RPMI7951 (cell line): ENCODE data around the gene RSRP1. TPM values are rescaled to one million over a fixed set of nuclear protein-coding genes. Genes with fewer than 3 reads are reported as not detected.
A peak's percentile ranks its signal among the peaks of the same experiment; 100 is the strongest.
"Not testable (repeated sequence)": the region's sequence is repeated elsewhere in the genome, so short reads cannot be mapped to it uniquely, and the experiment has no call there.

Experiments used
- DNase-seq: peaks from one replicate; pipeline ENCODE4 v3.0.0-alpha.2; 2012; ENCODE audit warnings: low read depth
- total RNA-seq: library from RNA; depleted of rRNA; stranded (reverse); fragments of >200 nt; shearing (Covaris generic); gene quantifications from 2 replicates; pipeline ENCODE4 v1.2.3, GENCODE V29; 2014

RSRP1 gene
- total RNA-seq, 1 experiment from 2014 or later: 57.9 TPM

DNA sequence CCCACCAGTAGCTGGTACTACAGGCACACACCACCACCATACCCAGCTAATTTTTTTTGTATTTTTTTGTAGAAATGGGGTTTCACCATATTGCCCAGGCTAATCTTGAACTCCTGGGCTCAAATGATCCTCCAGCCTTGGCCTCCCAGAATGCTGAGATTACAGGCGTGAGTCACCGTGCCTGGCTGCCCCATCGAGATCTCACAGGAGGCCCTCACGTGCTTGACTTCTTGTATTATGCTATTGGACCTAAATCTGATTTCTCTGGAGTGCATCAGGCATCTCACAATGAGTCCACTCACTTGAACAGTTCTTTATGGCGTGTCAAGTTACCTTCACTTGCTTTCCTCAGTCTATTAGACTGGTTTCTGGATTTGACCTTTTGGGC, 9.3 kb upstream of the RSRP1 start:
- DNase-seq: no peak

DNA sequence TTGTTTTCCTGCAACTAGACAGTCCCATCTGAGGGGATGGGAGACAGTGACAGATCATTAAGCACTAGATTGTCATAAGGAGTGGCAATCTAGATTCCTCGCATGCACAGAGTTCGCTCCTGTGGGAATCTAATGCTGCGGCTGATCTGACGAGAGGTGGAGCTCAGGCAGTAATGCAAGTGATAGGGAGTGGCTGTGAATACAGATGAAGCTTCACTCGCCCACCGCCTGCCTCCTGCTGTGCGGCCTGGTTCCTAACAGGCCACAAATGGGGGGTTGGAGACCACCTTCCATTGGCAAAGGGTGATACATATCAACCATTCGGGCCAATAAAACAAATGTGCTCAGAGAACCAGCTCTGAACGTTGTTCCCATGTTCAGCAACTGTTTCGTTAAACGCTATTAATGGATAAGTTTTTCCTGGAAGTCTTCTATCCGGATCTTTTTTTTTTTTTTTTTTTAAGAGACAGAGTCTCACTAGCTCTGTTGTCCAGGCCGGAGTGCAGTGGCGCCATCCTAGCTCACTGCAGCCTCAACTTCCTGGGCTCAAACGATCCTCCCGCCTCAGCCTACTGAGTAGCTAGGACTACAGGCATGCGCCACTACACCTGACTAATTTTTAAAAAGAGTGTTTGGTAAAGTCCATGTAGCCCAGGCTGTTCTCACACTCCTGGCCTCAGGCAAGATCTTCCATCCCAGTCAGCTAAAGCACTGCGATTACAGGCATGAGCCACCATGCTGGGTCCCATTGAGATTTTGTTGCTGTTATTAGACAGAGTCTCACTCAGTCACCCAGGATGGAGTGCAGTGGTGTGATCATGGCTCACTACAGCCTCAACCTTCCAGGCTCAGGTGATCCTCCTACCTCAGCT, 8.7 kb upstream of the RSRP1 start:
- no peak for DNase-seq

DNA sequence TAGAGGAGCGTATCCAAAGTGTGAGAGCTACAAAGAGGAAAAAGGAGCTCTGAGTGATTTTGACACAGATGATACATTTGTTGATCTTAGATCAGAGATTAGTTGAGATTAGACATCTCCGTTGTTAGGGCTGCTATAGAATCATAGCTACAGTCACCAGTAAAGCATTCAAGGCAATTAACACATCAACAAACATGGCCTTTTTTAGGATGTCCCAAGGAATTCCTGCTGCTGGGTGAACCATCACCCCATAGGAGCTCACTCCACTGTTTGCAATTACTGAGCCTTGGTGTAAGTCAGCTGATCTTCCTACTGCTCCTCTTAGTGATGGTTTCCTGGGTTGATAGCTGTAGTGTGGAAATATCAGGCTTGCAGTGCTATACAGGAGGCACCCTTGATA, 6.7 kb upstream of the RSRP1 start:
- DNase-seq: peak; percentile 65

GRCh38 chr1:25247829-25248754, 838 bp upstream of the RSRP1 start:
- no peak for DNase-seq

DNA sequence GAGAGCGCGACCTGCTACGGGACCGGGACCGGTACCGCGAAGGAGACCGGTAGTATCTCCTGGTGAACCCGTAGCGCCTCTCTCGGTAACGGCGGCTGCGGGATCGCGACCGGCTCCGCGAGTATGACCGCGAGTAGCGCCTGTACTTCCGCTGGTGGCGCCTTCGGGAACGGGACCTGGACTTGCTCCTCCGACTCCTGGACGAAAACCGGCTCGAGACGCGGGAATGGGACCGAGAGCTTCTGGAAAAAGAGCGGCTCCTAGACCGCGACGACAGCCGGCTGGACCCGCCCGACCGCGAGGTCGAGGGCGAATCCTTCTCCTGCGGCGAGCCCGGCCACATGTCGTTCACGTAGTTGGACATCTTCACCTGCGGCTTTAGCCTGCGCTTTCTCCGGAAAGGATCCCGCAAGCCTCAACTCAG, 642 bp downstream of the RSRP1 start:
- DNase-seq: peak; percentile 21

- peak; percentile 42 for DNase-seq
These were observed 1.2 kb downstream of the RSRP1 start for GRCh38 chr1:25245809-25246599.

- DNase-seq: no peak
These were observed 1.9 kb downstream of the RSRP1 start for GRCh38 chr1:25245393-25245792.

GRCh38 chr1:25243907-25244306, 3.3 kb downstream of the RSRP1 start:
- DNase-seq: no peak

DNA sequence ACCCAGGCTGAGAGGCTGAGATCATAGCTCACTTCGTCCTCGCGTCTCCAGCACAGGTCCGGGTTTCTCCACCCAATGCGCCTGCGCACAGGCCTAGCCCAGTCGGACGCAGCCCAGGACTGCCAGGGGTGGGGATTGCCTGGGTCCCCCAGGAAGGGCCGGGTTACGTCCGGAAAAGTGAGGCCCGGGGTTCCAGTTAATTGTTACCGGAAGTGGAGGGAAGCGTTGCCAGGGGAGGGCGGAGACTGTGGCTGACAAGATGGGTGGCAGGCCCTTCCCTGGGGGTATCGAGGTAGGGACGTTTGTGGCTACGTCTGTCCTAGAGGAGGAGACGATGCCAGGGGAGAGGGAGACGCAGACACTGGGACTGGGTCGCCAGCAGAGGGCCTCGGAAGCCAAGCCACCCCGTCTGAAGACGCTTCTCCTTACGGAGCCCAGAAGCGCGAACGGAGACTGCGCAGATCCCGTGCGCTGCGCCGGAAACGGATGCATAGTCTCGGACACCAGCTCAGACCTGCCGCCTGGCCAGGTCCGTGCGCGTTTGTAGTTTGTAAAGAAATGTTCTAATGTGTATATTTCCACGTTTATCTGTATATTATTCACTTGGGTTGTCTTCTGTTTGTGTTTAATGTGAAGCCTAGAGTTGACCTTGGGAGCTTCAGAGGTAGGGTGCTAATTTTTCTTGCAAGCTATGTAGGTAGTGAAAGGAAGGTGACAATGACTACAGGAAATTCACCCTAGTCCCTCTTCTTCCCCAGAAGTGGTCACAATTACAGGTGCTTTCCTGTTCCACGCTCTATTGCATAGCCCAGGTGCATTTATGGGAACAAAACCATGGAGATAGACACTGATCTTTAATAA, 7.3 kb downstream of the RSRP1 start:
- peak; percentile 91 for DNase-seq

DNA sequence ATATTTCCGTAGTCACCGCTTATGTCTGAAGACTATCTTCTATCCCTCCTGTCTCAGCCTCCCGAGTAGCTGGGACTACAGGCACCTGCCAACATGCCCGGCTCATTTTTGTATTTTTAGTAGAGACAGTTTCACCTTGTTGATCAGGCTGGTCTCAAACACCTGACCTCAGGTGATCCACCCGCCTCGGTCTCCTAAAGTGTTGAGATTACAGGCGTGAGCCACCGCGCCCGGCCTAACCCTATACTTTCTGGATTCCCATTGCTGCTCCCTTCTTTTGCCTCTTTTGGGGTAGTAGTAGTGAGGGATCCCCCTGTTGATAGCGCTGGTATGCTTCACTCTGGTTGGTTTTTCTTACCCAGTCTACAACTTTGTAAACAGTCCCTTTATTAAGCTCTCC, 9.2 kb downstream of the RSRP1 start:
- no peak for DNase-seq

GRCh38 chr1:25236261-25236660, 11.0 kb downstream of the RSRP1 start:
- not testable (repeated sequence) for DNase-seq

DNA sequence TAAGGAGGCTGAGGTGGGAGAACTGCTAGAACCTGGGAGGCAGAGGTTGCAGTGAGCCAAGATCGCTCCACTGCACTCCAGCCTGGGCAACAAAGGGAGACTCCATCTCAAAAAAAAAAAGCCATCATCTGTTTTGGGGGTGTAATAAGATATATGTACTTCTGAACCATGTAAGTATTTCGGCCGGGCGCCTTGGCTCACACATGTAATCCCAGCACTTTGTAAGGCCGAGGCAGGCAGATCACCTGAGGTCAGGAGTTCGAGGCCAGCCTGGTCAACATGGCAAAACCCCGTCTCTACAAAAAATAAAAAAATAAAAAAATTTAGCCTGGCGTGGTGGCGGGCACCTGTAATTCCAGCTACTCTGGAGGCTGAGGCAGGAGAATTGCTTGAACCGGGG, 11.8 kb downstream of the RSRP1 start:
- not testable (repeated sequence) for DNase-seq

DNA sequence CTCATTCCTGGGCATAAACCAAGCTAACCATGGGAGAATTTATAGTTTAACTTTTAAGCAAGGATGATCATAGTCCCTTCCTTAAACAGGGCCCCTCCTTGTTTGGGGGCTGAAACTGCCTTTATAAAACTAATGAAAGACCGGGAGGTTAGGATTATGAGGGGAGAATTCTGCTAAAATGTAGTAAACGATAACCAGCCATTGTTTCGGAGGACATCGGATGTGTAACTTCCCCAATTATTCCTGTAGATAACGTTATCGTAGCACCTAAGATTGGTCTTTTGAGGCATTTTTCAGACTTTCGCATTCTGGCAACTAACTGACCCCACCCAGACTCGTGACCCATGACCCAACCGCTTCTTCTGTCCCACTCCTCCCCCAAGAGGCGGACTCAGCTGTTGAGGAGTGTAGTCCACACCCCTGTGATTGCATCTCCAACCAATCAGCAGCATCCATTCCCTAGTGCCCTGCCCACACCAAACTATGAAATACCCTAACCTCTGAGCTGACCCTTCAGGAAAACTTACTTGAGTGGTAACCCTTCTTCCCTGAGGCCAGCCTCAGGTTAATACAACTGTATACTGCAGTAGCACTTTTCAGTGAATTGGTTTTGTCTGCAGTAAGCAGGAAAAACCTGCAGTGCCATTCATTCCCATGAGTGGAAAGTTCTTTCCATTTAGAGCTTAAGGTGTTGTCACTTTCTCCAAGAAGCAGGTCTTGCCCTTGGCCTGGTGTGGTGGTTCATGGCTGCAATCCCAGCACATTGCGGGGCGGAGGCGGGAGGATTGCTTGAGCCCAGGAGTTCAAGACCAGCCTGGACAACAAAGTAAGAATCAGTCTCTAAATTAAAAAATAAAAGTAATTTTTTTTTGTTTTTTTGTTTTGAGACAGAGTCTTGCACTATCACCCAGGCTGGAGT, 14.1 kb downstream of the RSRP1 start:
- DNase-seq: peak; percentile 86

GRCh38 chr1:25232027-25232865, 15.0 kb downstream of the RSRP1 start, which contains the start of gene SYF2:
Gene SYF2, minus strand, starts transcription at chr1:25232502. Its CDS starts 35 bp downstream, at chr1:25232467.
- DNase-seq: peak; percentile 92

DNA sequence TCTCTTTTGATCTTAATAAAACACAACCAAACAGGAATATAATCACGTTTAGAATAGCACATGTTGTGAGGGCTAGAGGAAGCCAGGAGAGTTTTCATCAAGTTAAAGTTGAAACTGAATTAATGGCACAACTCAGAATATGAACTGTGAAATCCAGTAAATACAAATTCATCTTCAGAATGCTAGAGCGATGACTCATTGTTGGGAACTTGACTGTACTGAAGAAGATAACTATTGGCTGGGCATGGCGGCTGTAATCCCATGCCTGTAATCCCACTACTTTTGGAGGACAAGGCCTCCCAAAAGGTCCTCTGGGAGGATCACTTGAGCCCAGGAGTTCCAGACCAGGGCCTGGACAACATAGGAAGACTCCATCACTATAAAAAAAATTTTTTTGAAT, 23.8 kb downstream of the RSRP1 start:
- DNase-seq: no peak

GRCh38 chr1:25222606-25223005, 24.6 kb downstream of the RSRP1 start:
- no peak for DNase-seq

- no peak for DNase-seq
These were observed 26.6 kb downstream of the RSRP1 start for GRCh38 chr1:25220666-25221065.

DNA sequence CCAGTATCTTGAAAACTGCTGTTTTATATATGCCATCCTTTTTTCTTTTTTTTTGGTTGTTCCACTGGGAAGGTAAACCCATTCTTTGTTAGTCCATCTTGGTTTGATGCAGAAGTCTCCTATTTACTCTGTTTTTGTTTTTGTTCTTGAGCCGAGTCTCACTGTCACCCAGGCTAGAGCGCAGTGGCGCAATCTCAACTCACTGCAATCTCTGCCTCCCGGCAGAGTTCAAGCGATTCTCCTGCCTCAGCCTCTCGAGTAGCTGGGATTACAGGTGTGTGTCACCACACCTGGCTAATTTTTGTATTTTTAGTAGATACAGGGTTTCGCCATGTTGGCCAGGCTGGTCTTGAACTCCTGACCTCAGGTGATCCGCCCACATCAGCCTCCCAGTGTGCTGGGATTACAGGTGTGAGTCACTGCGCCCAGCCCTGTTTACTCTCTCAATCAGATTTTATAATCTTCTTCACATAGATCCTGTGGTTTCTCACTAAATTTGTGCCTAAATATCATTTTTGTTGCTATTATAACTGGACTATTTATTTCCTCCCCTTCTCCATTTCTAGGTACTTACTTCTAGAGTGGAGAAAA, 27.5 kb downstream of the RSRP1 start:
- no peak for DNase-seq
